AG04450 (cell line): Measurements from ENCODE around the gene CMKLR1. TPM values are rescaled to one million over a fixed set of nuclear protein-coding genes. Genes with fewer than 3 reads are reported as not detected.

Experiments used
- CTCF ChIA-PET: fragments of 300-600, 350-600 bp; formaldehyde crosslinking; extraction: SDS; loops from one replicate; lab custom pipeline; 2022; ENCODE audit warnings: antibody characterized with exemption, inconsistent platforms; lab: Charles Lee
- POLR2A ChIA-PET: fragments of 350-600 bp; formaldehyde crosslinking; extraction: SDS; loops from one replicate; lab custom pipeline; 2021; ENCODE audit warnings: antibody characterized with exemption, inconsistent platforms; lab: Yijun Ruan, JAX
- DNase-seq: peaks from one replicate; pipeline ENCODE4 v3.0.0-alpha.2; 2011; ENCODE audit warnings: low read depth, low spot score
- H3K27ac ChIP-seq: one replicate; pipeline ENCODE4 v1.5.1; 2012; ENCODE audit warnings: low read depth, low read length, control low read depth
- H3K27me3 ChIP-seq: one replicate; pipeline ENCODE4 v1.6.0; 2012; ENCODE audit warnings: low read length; ENCODE audit not compliant: control insufficient read depth, insufficient read depth
- H3K4me3 ChIP-seq: 2 replicates; pipeline ENCODE4 v1.5.1; 2011; ENCODE audit warnings: mild to moderate bottlenecking, low read depth, low read length, control low read depth
- H3K9me3 ChIP-seq: 2 replicates; pipeline ENCODE4 v1.5.1; 2012; ENCODE audit warnings: low read length; ENCODE audit not compliant: control insufficient read depth, insufficient read depth
- polyA plus RNA-seq: library from polyadenylated mRNA; depleted of rRNA; stranded (reverse); fragments of >200 nt; gene quantifications from 2 replicates; pipeline ENCODE4 v1.2.3, GENCODE V29; 2011
- TF ChIP-seq, protein P1 (sequence below): IDR thresholded peaks from 2 replicates; pipeline ENCODE4 v1.5.1; 2011; ENCODE audit warnings: low read depth, low read length, control low read depth, inconsistent platforms

The CMKLR1 gene
- polyA plus RNA-seq, 1 experiment, result 0.12 TPM

DNA sequence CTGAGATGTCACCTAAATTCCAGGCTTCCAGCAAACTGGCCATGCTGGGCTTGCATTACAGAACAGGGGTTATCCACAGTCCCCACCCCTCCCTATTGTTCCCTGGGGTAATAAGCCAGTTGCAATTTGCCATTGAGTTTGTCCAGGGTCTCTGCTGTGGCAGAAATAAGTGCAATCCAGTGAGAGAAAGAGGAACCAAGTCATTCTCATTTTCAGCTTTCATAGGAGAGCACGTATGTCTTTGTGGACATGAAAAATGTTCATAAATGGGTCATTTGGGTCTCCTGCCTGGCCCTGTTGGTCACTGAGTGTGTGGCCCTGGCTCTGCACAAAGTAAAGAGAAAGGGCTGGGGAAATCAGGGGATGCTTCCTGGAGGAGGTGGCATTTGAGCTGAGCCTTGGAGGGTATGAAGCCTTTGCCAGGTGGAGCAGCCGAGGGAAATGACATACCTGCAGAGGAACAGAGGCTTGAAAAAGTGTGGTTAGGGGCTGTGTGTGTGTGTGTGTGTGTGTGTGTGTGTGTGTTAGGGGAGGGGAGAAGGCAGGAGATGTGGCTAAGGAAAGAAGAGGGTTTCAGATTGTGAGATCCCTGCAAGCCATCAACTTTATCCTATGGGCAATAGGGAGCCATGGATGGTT lies 29.3 kb downstream of the CMKLR1 start:
- Histone ChIP-seq H3K27me3 (no peaks in the 10 kb centered on the region), H3K9me3 (no peaks in the 10 kb centered on the region), H3K27ac (no peak overlapping the region), H3K4me3 (no peak overlapping the region)
- TF ChIP-seq, protein P1, sequence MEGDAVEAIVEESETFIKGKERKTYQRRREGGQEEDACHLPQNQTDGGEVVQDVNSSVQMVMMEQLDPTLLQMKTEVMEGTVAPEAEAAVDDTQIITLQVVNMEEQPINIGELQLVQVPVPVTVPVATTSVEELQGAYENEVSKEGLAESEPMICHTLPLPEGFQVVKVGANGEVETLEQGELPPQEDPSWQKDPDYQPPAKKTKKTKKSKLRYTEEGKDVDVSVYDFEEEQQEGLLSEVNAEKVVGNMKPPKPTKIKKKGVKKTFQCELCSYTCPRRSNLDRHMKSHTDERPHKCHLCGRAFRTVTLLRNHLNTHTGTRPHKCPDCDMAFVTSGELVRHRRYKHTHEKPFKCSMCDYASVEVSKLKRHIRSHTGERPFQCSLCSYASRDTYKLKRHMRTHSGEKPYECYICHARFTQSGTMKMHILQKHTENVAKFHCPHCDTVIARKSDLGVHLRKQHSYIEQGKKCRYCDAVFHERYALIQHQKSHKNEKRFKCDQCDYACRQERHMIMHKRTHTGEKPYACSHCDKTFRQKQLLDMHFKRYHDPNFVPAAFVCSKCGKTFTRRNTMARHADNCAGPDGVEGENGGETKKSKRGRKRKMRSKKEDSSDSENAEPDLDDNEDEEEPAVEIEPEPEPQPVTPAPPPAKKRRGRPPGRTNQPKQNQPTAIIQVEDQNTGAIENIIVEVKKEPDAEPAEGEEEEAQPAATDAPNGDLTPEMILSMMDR, result no peak
- CTCF ChIA-PET, result no interaction called here
- POLR2A ChIA-PET, result no interaction called here
- DNase-seq, result no peak

DNA sequence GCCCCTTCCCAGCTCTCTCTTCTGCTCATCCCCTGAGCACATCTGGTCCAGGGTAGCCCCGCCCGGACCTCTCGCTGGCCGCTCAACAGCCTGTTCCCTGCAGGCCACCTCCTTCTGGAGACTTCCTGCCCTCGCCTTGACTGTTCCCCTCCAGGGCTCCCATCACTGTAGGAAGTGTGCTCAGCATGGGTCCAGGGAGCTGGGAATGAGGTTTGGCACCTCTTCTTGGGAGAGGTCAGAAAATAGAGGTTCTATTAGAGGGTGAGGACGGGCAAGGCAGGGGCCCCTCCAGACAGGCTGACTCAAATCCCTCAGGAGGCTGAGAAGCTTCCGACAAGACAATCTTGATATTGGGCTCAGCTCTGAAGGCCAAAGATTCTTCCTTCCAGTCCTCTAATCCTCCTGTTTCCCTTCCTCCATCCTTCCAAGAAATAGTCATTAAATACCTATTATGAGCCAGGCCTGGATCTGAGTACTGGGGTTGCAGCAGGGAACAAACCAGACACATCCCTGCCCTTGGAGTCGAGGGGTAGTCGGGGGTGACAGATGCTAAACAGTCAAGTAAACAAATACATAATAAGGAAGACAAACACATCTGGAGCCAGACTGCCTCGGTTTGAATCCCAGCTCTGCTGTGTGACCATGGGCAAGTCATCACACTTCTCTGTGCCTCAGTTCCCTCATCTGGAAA lies 30.6 kb downstream of the CMKLR1 start:
- CTCF ChIA-PET, result no interaction called here

DNA sequence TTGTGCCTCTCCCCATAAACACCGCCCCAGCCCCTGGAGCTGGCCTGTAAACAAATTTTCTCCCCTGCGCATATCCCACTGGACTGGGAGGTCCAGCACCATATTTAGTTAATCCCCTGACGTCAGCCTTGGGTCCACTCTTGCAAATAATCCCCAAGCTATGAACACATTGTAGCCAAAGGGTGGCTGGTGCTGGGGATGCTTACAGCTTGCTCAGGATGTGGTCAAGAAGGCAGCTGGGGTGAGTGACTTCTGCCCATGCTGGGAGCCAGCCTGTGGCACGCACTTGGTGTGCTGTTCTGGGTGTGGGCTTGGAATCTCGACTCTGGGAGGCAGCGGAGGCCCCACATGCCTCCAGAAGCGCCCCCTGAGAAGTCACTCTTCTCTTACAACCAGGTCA lies 32.1 kb downstream of the CMKLR1 start:
- TF ChIP-seq, protein P1, result no peak
- ChIA-PET CTCF (no interaction called here), POLR2A (no interaction called here)
- Histone ChIP-seq H3K27me3 (peaks cover 2% of the 10 kb centered on the region), H3K4me3 (no peak overlapping the region), H3K27ac (no peak overlapping the region), H3K9me3 (no peaks in the 10 kb centered on the region)
- no peak for DNase-seq

More for the DNA sequence above, 30.6 kb downstream of the CMKLR1 start:
- Histone ChIP-seq H3K27ac (no peak overlapping the region), H3K4me3 (no peak overlapping the region), H3K27me3 (no peaks in the 10 kb centered on the region), H3K9me3 (no peaks in the 10 kb centered on the region)
- no peak for DNase-seq
- TF ChIP-seq, protein P1, result no peak
- POLR2A ChIA-PET, result no interaction called here

DNA sequence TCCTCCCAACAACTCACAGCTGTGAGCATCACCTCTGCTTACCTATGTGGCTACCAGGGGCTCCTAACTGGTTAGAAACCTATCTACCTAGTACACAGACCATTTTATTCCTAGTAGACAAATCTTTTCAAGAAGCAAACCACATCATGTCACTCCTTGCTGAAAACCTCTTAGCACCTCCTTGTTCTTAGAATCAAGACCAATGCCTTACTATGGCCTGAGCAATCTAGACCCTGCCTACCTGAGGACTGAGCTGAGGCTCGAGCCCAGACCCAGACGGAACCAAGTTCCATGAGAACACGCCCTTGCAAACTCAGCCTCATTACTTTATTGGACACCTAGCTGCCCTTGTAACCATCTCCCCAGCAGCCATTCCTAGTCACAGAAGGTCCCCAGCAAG lies 32.6 kb downstream of the CMKLR1 start:
- POLR2A ChIA-PET, result no interaction called here
- CTCF ChIA-PET, result no interaction called here

More for the DNA sequence above, 32.6 kb downstream of the CMKLR1 start:
- Histone ChIP-seq H3K4me3 (no peak overlapping the region), H3K9me3 (no peaks in the 10 kb centered on the region), H3K27me3 (peaks cover 2% of the 10 kb centered on the region), H3K27ac (no peak overlapping the region)
- TF ChIP-seq, protein P1, result no peak
- no peak for DNase-seq
